Activated CD8-positive, alpha-beta T cell treated with anti-CD3 and anti-CD28 coated beads, Interleukin-2, amount 10 ng/mL, durations not matched to agents 7 days and 5 days (primary cell): ENCODE measurements around the gene FNIP1. TPM values are rescaled to one million over a fixed set of nuclear protein-coding genes. Genes with fewer than 3 reads are reported as not detected.
A peak's percentile ranks its signal among the peaks of the same experiment; 100 is the strongest.
"Not testable (repeated sequence)": the region's sequence is repeated elsewhere in the genome, so short reads cannot be mapped to it uniquely, and the experiment has no call there.

Experiments
- ATAC-seq: fragments of 150-1000 bp; cut with Tn5 transposase; one replicate; pipeline ENCODE4 v1.10.0; 2021; ENCODE audit warnings: moderate library complexity
- CTCF ChIA-PET: fragments of 350-600 bp; sonication (Branson Sonifier 250); formaldehyde crosslinking; loops from one replicate; lab custom pipeline; 2021; ENCODE audit warnings: antibody characterized with exemption; lab: Charles Lee
- POLR2A ChIA-PET: fragments of 350-600 bp; sonication (Branson Sonifier 250); formaldehyde crosslinking; loops from one replicate; lab custom pipeline; 2021; ENCODE audit warnings: antibody characterized with exemption; lab: Charles Lee
- DNase-seq: peaks from one replicate; pipeline ENCODE4 v3.0.0-alpha.2; 2020
- H3K27ac Mint-ChIP-seq: one replicate; pipeline ENCODE4 v1.8.0; 2021; ENCODE audit warnings: mild to moderate bottlenecking, mixed read lengths
- H3K27me3 Mint-ChIP-seq: one replicate; pipeline ENCODE4 v1.8.0; 2021; ENCODE audit warnings: low read depth, mixed read lengths
- H3K36me3 Mint-ChIP-seq: one replicate; pipeline ENCODE4 v1.8.0; 2021; ENCODE audit warnings: low read depth, mixed read lengths
- H3K4me1 Mint-ChIP-seq: one replicate; pipeline ENCODE4 v1.8.0; 2021; ENCODE audit warnings: low read depth, mixed read lengths
- H3K4me3 Mint-ChIP-seq: one replicate; pipeline ENCODE4 v1.8.0; 2021; ENCODE audit warnings: mild to moderate bottlenecking, mixed read lengths
- H3K9me3 Mint-ChIP-seq: one replicate; pipeline ENCODE4 v1.8.0; 2022; ENCODE audit warnings: mixed read lengths; ENCODE audit not compliant: insufficient read depth
- total RNA-seq, 2 experiments: library from RNA; stranded (reverse); gene quantifications; one replicate each; pipeline ENCODE4 v1.2.3, GENCODE V29; 2021

The FNIP1 gene
- total RNA-seq, 2 experiments from 2014 or later: 25.5 to 26.7 TPM

DNA sequence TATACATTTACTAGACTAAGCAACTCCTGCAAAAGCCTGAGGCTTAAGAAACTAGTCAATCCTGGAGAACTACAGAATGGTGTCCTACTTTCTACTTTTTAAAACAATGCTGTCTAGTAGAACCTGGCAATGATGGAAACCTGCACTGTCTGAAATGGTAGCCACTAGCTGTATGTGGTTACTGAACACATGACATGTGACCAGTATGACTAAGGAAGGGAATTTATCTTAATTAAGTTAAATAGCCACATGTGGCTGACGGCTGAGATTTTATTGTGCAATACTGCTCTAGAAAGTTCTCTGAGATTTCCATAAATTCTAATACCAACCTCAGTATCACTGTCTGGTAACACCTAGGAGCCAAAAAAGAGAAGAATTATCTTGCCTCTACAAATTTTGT lies 116.9 kb downstream of the FNIP1 start:
- ChIA-PET POLR2A (no interaction called here), CTCF (interaction anchor here (1.4 kb wide), 1 partner anchor 90 kb away, joined by 4 read pairs; no protein-coding TSS in a partner anchor)
- Mint-ChIP-seq H3K27me3 (no peaks in the 10 kb centered on the region), H3K27ac (no peak overlapping the region), H3K4me3 (no peak overlapping the region), H3K4me1 (peaks cover 2% of the 10 kb centered on the region), H3K9me3 (no peaks in the 10 kb centered on the region), H3K36me3 (peaks cover 47% of the 10 kb centered on the region)
- DNase-seq (no peak), ATAC-seq (no peak)

DNA sequence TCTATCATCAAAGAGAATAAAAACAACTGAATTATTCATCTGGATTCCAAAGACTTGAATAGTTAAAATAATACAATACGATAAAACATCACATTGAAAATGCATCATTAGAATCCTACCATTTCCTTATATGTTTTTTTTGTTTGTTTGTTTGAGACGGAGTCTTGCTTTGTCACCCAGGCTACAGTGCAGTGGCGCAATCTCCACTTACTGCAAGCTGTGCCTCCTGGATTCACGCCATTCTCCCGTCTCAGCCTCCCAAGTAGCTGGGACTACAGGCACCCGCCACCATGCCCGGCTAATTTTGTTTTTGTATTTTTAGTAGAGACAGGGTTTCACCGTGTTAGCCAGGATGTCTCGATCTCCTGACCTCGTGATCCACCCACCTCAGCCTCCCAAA lies 118.5 kb downstream of the FNIP1 start:
- peaks cover 13% of the 10 kb centered on the region for H3K4me1 Mint-ChIP-seq
- H3K27ac Mint-ChIP-seq, DNase-seq, H3K9me3 Mint-ChIP-seq, CTCF ChIA-PET, POLR2A ChIA-PET, ATAC-seq, H3K4me3 Mint-ChIP-seq, H3K27me3 Mint-ChIP-seq: not testable (repeated sequence)
- H3K36me3 Mint-ChIP-seq: peaks cover 58% of the 10 kb centered on the region

GRCh38 chr5:131677115-131677514 lies 119.7 kb downstream of the FNIP1 start:
- ATAC-seq (no peak), DNase-seq (no peak)
- H3K4me3 Mint-ChIP-seq: no peak overlapping the region
- H3K4me1 Mint-ChIP-seq: peaks cover 19% of the 10 kb centered on the region
- H3K9me3 Mint-ChIP-seq: no peaks in the 10 kb centered on the region
- H3K27ac Mint-ChIP-seq: peak overlapping the region; percentile 59
- POLR2A ChIA-PET: no interaction called here
- H3K27me3 Mint-ChIP-seq: no peaks in the 10 kb centered on the region
- CTCF ChIA-PET: no interaction called here
- peaks cover 64% of the 10 kb centered on the region for H3K36me3 Mint-ChIP-seq

GRCh38 chr5:131672776-131673175 lies 124.0 kb downstream of the FNIP1 start:
- no peak overlapping the region for H3K4me3 Mint-ChIP-seq
- DNase-seq: no peak
- no peak for ATAC-seq
- no peak overlapping the region for H3K27ac Mint-ChIP-seq
- peaks cover 72% of the 10 kb centered on the region for H3K36me3 Mint-ChIP-seq
- H3K4me1 Mint-ChIP-seq: peaks cover 32% of the 10 kb centered on the region
- ChIA-PET CTCF (no interaction called here), POLR2A (no interaction called here)
- no peaks in the 10 kb centered on the region for H3K27me3 Mint-ChIP-seq
- no peaks in the 10 kb centered on the region for H3K9me3 Mint-ChIP-seq

GRCh38 chr5:131671994-131672655 lies 124.7 kb downstream of the FNIP1 start:
- Mint-ChIP-seq H3K9me3 (no peaks in the 10 kb centered on the region), H3K27me3 (no peaks in the 10 kb centered on the region), H3K36me3 (peaks cover 69% of the 10 kb centered on the region), H3K4me1 (peaks cover 32% of the 10 kb centered on the region), H3K27ac (no peak overlapping the region), H3K4me3 (no peak overlapping the region)
- DNase-seq (no peak), ATAC-seq (no peak)
- ChIA-PET CTCF (interaction anchor here (1.4 kb wide), 1 partner anchor 83 kb away, joined by 4 read pairs; no protein-coding TSS in a partner anchor), POLR2A (no interaction called here)

DNA sequence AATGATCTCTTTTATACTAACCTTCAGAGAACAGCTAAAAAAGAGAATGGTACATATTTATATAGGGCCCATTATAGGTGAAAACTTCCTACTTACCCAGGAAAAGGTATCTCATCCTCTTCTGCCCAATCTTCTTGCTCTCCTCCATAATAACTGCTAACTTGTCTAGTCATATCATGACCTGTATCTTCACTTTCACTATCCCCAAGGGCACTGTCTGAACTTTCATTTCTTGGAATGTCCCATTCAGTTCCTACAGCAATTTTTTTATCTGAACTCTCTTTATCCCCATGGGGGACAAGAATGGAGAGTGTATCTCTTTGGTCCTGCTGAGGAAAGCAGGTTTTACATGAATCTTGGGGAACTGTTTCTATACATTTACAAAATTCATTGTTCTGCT lies 125.4 kb downstream of the FNIP1 start:
- ATAC-seq: peak; percentile 60
- Mint-ChIP-seq H3K9me3 (no peaks in the 10 kb centered on the region), H3K36me3 (peaks cover 65% of the 10 kb centered on the region), H3K4me1 (peaks cover 32% of the 10 kb centered on the region), H3K27me3 (no peaks in the 10 kb centered on the region), H3K27ac (peak overlapping the region; percentile 17), H3K4me3 (no peak overlapping the region)
- DNase-seq: no peak
- ChIA-PET CTCF (interaction anchor here (1.4 kb wide), 1 partner anchor 82 kb away, joined by 4 read pairs; no protein-coding TSS in a partner anchor), POLR2A (interaction anchor here (0.6 kb wide), 1 partner anchor 36 kb away, joined by 3 read pairs; no protein-coding TSS in a partner anchor)

- CTCF ChIA-PET: no interaction called here
Measured at GRCh38 chr5:131664929-131665328, 131.9 kb downstream of the FNIP1 start.

DNA sequence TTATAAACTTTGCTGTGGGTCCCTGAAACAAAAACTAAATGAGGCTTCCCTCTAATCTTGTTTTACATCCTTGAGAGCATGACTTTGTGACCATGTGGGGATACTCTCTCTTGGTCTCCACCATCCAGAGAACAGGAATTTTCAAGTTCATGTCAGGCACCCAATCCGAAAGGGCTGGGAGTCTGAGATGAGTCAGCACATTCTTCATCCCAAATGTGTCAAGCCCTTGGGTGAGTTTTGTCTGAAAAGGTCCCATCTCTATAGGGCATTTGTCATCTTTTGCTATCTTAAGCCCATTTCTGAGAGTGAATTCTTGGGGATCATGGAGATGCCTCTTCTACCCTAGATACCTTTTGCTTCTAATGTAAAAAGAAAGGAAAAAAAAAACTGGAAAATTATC lies 134.9 kb downstream of the FNIP1 start:
- DNase-seq (no peak), ATAC-seq (no peak)
- H3K27me3 Mint-ChIP-seq: no peaks in the 10 kb centered on the region
- peaks cover 56% of the 10 kb centered on the region for H3K36me3 Mint-ChIP-seq
- CTCF ChIA-PET: no interaction called here
- POLR2A ChIA-PET: no interaction called here
- no peak overlapping the region for H3K27ac Mint-ChIP-seq
- H3K9me3 Mint-ChIP-seq: peaks cover 15% of the 10 kb centered on the region
- peaks cover 4% of the 10 kb centered on the region for H3K4me1 Mint-ChIP-seq
- no peak overlapping the region for H3K4me3 Mint-ChIP-seq

More at GRCh38 chr5:131664929-131665328, 131.9 kb downstream of the FNIP1 start:
- Mint-ChIP-seq H3K36me3 (peaks cover 57% of the 10 kb centered on the region), H3K4me3 (no peak overlapping the region), H3K27ac (no peak overlapping the region), H3K27me3 (no peaks in the 10 kb centered on the region), H3K4me1 (no peaks in the 10 kb centered on the region), H3K9me3 (peaks cover 15% of the 10 kb centered on the region)
- DNase-seq: no peak
- POLR2A ChIA-PET: no interaction called here
- no peak for ATAC-seq

DNA sequence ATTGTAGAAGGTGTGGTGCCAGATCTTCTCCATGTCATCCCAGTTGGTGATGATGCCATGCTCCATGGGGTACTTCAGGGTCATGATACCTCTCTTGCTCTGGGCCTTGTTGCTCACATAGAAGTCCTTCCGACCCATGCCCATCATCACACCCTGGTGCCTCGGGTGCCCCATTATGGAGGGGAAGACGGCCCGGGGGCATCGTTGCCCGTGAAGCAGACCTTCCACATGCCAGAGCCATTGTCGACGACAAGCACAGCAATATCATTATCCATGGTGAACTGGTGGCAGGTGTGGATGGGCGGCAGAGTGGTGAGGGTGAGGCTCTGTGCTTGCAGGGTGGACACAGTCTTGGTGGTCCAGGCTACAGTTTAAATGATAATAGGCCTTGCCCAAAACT lies 137.0 kb downstream of the FNIP1 start:
- Mint-ChIP-seq H3K4me3 (no peak overlapping the region), H3K27me3 (no peaks in the 10 kb centered on the region), H3K4me1 (peaks cover 4% of the 10 kb centered on the region), H3K9me3 (peaks cover 15% of the 10 kb centered on the region), H3K36me3 (peaks cover 63% of the 10 kb centered on the region), H3K27ac (no peak overlapping the region)
- POLR2A ChIA-PET: no interaction called here
- ATAC-seq (no peak), DNase-seq (no peak)
- CTCF ChIA-PET: no interaction called here

GRCh38 chr5:131659290-131659689 lies 137.5 kb downstream of the FNIP1 start:
- Mint-ChIP-seq H3K27ac (no peak overlapping the region), H3K27me3 (no peaks in the 10 kb centered on the region), H3K4me1 (peaks cover 4% of the 10 kb centered on the region), H3K36me3 (peaks cover 68% of the 10 kb centered on the region), H3K9me3 (peaks cover 15% of the 10 kb centered on the region), H3K4me3 (no peak overlapping the region)
- ChIA-PET POLR2A (no interaction called here), CTCF (no interaction called here)
- DNase-seq: no peak
- no peak for ATAC-seq

GRCh38 chr5:131654776-131655175 lies 142.0 kb downstream of the FNIP1 start:
- ChIA-PET CTCF (no interaction called here), POLR2A (no interaction called here)
- Mint-ChIP-seq H3K9me3 (no peaks in the 10 kb centered on the region), H3K27ac (no peak overlapping the region), H3K4me3 (no peak overlapping the region), H3K27me3 (no peaks in the 10 kb centered on the region), H3K4me1 (peaks cover 4% of the 10 kb centered on the region), H3K36me3 (peaks cover 64% of the 10 kb centered on the region)
- ATAC-seq (no peak), DNase-seq (no peak)

GRCh38 chr5:131654309-131654708 lies 142.5 kb downstream of the FNIP1 start:
- ChIA-PET POLR2A (no interaction called here), CTCF (no interaction called here)
- ATAC-seq (no peak), DNase-seq (no peak)
- peaks cover 4% of the 10 kb centered on the region for H3K4me1 Mint-ChIP-seq
- H3K27me3 Mint-ChIP-seq: no peaks in the 10 kb centered on the region
- H3K36me3 Mint-ChIP-seq: peaks cover 62% of the 10 kb centered on the region
- no peaks in the 10 kb centered on the region for H3K9me3 Mint-ChIP-seq
- H3K27ac Mint-ChIP-seq: no peak overlapping the region
- no peak overlapping the region for H3K4me3 Mint-ChIP-seq
